Ovary (tissue), 9 donors: ENCODE results near the gene NUB1. TPM values are rescaled to one million over a fixed set of nuclear protein-coding genes. Genes with fewer than 3 reads are reported as not detected.

Experiments
- DNase-seq, 5 donors: peaks; one replicate each; pipeline ENCODE4 v3.0.0-alpha.2; 2019 to 2020
- H3K27ac ChIP-seq, 2 donors: fragments of 200-600 bp; one replicate each; pipeline versions ENCODE4 v1.5.1 to v1.8.0; 2019 to 2022
- H3K27me3 ChIP-seq: fragments of 200-600 bp; one replicate; pipeline ENCODE4 v1.8.0; 2022
- H3K36me3 ChIP-seq: fragments of 200-600 bp; sonication (generic); one replicate; pipeline ENCODE4 v1.5.1; 2019
- H3K4me1 ChIP-seq: one replicate; pipeline ENCODE4 v1.8.1; 2013; ENCODE audit warnings: mild to moderate bottlenecking, moderate library complexity; ENCODE audit not compliant: insufficient read depth
- H3K4me3 ChIP-seq: fragments of 200-600 bp; sonication (generic); one replicate; pipeline ENCODE4 v1.5.1; 2017
- H3K9me3 ChIP-seq, 2 donors: fragments of 200-600 bp in 1 of 2; sonication (generic) in 1 of 2; one replicate each; pipeline versions ENCODE4 v1.5.1 to v1.8.1; 2013 to 2019; ENCODE audit warnings: mild to moderate bottlenecking in 1 of 2, moderate library complexity in 1 of 2
- EP300 ChIP-seq: sonication (generic); formaldehyde crosslinking; IDR thresholded peaks from one replicate; pipeline ENCODE4 v1.6.1; 2017; ENCODE audit warnings: antibody characterized with exemption
- POLR2A ChIP-seq: fragments of 450-650 bp; IDR thresholded peaks from one replicate; pipeline ENCODE4 v1.6.1; 2017; ENCODE audit warnings: antibody characterized with exemption, mild to moderate bottlenecking, moderate library complexity
- WGBS, 3 donors: extraction: QIAGEN DNeasy Blood & Tissue Kit in 1 of 3; methylation state at CpG; one replicate each; pipeline versions ENCODE4 v1.1.5 to v1.1.7; 2013 to 2017; 5-methylcytosine and 5-hydroxymethylcytosine counted together
- intact Hi-C, 4 donors: fragments of 100-400 bp; cut with DNase I; formaldehyde crosslinking; loops; one replicate each; pipeline versions ENCODE4 v1.11.0 to v1.15.1; 2022 to 2023
- polyA plus RNA-seq, 2 donors: library from polyadenylated mRNA; stranded (reverse); fragments of 200-250 nt in 1 of 2; fragments of 350-450 nt in 1 of 2; fragmentation: Illumina TruSeq in 1 of 2; extraction: RNeasy Lipid Tissue Mini Kit (QIAGEN cat#74804) in 1 of 2; gene quantifications; one replicate each; pipeline ENCODE4 v1.2.3, GENCODE V29; 2013 to 2014
- total RNA-seq, 7 donors: library from RNA; depleted of rRNA in 2 of 7; stranded (reverse); fragments of >200 nt in 2 of 7; fragmentation: NEBNext Ultra II Directional in 3 of 7; extraction: Animal tissue kit (Norgen Biotek cat#: 25700) in 3 of 7; gene quantifications; one replicate each; pipeline versions ENCODE4 v1.1.0 to v1.2.4, GENCODE V29; 2016 to 2023
- TF ChIP-seq, protein P1 (sequence below), 3 donors: fragments of 450-650 bp in 2 of 3; fragments of 200-600 bp in 1 of 3; IDR thresholded peaks; one replicate each; pipeline versions ENCODE4 v1.5.1 to v1.8.0; 2016 to 2022; ENCODE audit warnings: antibody characterized with exemption in 3 of 3, mild to moderate bottlenecking in 1 of 3
- donor health status: DM: no; HTN: no; CAD: no; lungs with moderate emphysema.
- donor health status: DM: no; HTN: no; CAD: no.
- donor health status: Bipolar disorder and iron deficiency.
- donor health status: DM: yes; HTN: yes; CAD: no.
- donor health status: DM: no; HTN: no; CAD: no.
- donor health status: DM: yes; HTN: yes; CAD: no.

NUB1 gene
- total and polyA plus RNA-seq, 9 donors: 33.8 to 162 (median 45.6) TPM

DNA sequence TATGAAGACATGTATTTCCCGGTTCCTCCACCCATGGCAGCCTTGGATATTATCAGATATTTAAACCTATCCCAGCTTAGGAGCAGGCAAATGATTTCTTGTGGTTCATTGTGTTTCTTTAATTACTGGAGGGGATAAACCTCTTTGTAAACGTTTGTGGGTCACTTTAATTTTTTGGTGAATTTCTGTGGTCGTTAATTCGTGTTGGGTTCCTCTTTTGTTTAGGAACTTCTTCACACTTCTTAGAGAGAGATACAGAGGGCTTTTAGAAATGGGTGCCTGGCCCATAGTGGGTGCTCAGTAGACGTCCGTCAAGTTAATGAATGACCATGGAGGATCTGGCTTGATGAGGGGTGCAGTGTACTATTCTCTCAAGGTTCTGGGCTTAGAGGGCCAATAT, 27.2 kb upstream of the NUB1 start:
- TF ChIP-seq POLR2A (no peak), EP300 (no peak)
- TF ChIP-seq, protein P1, sequence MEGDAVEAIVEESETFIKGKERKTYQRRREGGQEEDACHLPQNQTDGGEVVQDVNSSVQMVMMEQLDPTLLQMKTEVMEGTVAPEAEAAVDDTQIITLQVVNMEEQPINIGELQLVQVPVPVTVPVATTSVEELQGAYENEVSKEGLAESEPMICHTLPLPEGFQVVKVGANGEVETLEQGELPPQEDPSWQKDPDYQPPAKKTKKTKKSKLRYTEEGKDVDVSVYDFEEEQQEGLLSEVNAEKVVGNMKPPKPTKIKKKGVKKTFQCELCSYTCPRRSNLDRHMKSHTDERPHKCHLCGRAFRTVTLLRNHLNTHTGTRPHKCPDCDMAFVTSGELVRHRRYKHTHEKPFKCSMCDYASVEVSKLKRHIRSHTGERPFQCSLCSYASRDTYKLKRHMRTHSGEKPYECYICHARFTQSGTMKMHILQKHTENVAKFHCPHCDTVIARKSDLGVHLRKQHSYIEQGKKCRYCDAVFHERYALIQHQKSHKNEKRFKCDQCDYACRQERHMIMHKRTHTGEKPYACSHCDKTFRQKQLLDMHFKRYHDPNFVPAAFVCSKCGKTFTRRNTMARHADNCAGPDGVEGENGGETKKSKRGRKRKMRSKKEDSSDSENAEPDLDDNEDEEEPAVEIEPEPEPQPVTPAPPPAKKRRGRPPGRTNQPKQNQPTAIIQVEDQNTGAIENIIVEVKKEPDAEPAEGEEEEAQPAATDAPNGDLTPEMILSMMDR (IDR thresholded peaks at IDR 0.05): no peak
- H3K27ac ChIP-seq: no peak overlapping the region
- no peaks in the 10 kb centered on the region for H3K27me3 ChIP-seq
- peaks cover 0 to 3% of the 10 kb centered on the region in 2 donors for H3K9me3 ChIP-seq
- 46 to 57% (median 47%) methylated on average over 6 of the region's 6 CpGs for WGBS, 3 donors
- H3K4me3 ChIP-seq: no peak overlapping the region
- intact Hi-C loops: loop anchor here in 2 of 4 donors (2.0 to 5.0 kb wide), 4 partner anchors 33 to 448 kb away; no protein-coding TSS in a partner anchor
- no peak for DNase-seq
- no peaks in the 10 kb centered on the region for H3K36me3 ChIP-seq
- H3K4me1 ChIP-seq: no peaks in the 10 kb centered on the region

DNA sequence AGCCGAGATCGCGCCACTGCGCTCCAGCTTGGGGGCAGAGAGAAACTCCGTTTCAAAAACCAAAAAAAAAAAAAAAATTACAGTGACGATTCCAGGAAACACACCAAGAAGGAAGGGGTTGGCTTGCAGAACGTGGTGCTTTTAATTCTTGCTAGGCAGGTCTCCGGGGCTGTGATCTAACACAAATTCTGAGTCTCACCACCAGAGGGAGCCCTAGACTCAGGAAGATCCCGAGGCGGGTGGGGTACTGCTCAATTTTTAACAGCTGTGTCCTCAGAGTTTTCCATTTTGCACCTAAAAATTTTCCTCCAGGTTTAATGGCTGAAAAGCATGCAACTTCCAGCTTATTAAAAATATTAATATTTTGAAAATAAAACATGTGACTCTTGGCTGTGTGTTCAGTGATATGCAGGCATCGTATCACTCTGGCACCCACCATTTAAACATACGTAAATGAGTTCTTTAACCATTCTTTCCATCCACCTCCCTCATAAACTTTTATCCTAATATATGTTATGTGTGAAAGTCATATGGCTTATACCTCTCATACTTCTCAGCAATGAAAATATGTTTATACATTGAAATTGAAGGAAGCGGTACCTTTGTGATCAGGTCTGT, 26.5 kb upstream of the NUB1 start:
- H3K36me3 ChIP-seq: no peaks in the 10 kb centered on the region
- H3K4me3 ChIP-seq: no peak overlapping the region
- DNase-seq: peak; percentile 66 to 80 (median 69)
- no peaks in the 10 kb centered on the region for H3K27me3 ChIP-seq
- H3K9me3 ChIP-seq: peaks cover 0 to 3% of the 10 kb centered on the region in 2 donors
- WGBS, 3 donors: 13 to 24% (median 14%) methylated on average over 13 of the region's 13 CpGs
- no peak for TF ChIP-seq EP300
- TF ChIP-seq, protein P1 (IDR thresholded peaks at IDR 0.05): peak; percentile 52 to 78 (median 65)
- H3K27ac ChIP-seq: no peak overlapping the region
- H3K4me1 ChIP-seq: no peaks in the 10 kb centered on the region
- intact Hi-C loops: loop anchor here in 2 of 4 donors (2.0 to 5.0 kb wide), 2 partner anchors 37 to 134 kb away; no protein-coding TSS in a partner anchor

DNA sequence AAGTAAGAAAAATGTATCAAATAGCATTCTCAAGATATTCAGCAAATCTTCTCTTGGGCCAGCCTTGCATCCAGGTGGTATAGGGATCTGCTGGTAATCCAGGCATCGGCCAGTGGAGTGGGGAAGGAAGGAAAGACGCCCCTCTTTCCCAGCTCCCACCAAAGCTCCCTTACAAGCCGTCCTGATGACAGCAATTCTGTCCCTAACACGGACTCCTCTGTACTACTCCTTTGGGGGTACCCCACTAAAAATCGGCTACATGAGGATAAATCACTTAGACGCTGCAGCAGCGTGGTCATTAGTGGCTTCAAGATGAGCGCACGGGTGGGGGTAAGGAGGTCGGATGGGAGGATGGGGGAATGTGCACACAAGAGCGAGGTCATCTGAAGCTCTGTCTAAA, 24.7 kb upstream of the NUB1 start:
- WGBS, 3 donors: 57 to 60% (median 59%) methylated on average over 11 of the region's 11 CpGs
- TF ChIP-seq EP300 (no peak), POLR2A (no peak)
- TF ChIP-seq, protein P1 (IDR thresholded peaks at IDR 0.05): no peak
- intact Hi-C loops: loop anchor here in 1 of 4 donors (5.0 kb wide), 1 partner anchor 35 kb away; no protein-coding TSS in a partner anchor
- Histone ChIP-seq H3K9me3 (no peaks in the 10 kb centered on the region), H3K4me3 (no peak overlapping the region), H3K36me3 (no peaks in the 10 kb centered on the region), H3K27ac (no peak overlapping the region), H3K27me3 (no peaks in the 10 kb centered on the region), H3K4me1 (no peaks in the 10 kb centered on the region)
- DNase-seq: no peak

DNA sequence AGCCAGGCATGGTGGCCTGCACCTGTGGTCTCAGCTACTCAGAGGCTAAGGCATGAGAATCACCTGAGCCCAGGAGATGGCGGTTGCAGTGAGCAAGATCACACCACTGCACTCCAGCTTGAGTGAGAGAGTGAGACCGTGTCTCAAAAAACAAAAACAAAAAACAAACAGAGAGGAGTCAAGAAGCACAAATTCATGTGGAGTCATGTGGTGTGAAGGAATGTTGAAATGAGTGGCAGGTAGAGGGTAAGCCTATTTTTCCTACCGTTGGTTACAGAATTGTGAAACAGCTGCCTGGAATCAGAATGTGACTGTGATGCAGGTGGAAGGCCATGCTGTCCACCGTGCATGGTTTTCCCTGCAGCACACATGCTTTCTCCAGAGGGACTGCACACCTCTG, 23.7 kb upstream of the NUB1 start:
- WGBS, 3 donors: 47 to 67% (median 65%) methylated on average over 4 of the region's 4 CpGs
- no peak for TF ChIP-seq POLR2A
- TF ChIP-seq EP300: no peak
- TF ChIP-seq, protein P1 (IDR thresholded peaks at IDR 0.05): no peak
- DNase-seq: no peak
- Histone ChIP-seq H3K4me1 (no peaks in the 10 kb centered on the region), H3K9me3 (no peaks in the 10 kb centered on the region), H3K27ac (no peak overlapping the region), H3K27me3 (no peaks in the 10 kb centered on the region), H3K4me3 (no peak overlapping the region), H3K36me3 (no peaks in the 10 kb centered on the region)
- intact Hi-C loops: loop anchor here in 1 of 4 donors (5.0 kb wide), 1 partner anchor 34 kb away; no protein-coding TSS in a partner anchor
